ENCODE data around the gene ZNF226.
"Not testable (repeated sequence)": the region's sequence is repeated elsewhere in the genome, so short reads cannot be mapped to it uniquely, and the experiment has no call there.

Gene ZNF226

DNA sequence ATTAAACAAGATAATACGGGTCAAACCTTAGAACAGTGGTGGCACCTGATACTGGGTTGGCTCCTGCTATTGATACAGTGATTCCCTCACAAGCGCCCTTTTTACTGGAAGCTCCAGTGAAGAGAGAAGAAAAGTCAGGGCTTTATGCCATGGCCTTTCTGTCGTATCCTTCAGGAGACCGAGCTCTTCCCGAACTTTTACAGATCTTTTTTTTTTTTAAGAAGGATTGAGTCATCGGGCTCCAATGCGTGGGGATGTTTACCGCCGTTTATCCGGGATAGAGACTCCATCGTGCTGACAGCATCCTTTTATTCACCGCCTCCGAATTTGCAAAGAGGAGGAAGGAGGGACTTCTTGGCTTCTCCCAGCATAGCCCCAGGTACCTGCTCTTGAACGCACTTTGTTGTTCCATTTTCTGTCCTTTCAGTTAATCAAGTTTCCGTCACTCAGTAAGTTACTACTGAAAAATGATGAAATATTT lies 48.0 kb downstream of the ZNF226 start:
- no peak for DNase-seq

DNA sequence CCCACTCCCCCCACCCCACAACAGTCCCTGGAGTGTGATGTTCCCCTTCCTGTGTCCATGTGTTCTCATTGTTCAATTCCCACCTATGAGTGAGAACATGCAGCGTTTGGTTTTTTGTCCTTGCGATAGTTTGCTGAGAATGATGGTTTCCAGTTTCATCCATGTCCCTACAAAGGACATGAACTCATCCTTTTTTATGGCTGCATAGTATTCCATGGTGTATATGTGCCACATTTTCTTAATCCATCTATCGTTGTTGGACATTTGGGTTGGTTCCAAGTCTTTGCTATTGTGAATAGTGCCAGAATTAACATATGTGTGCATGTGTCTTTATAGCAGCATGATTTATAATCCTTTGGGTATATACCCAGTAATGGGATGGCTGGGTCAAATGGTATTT lies 55.0 kb downstream of the ZNF226 start:
- DNase-seq = not testable (repeated sequence)

- not testable (repeated sequence) for DNase-seq
These were observed 55.9 kb downstream of the ZNF226 start for GRCh38 chr19:44220761-44221160.

DNA sequence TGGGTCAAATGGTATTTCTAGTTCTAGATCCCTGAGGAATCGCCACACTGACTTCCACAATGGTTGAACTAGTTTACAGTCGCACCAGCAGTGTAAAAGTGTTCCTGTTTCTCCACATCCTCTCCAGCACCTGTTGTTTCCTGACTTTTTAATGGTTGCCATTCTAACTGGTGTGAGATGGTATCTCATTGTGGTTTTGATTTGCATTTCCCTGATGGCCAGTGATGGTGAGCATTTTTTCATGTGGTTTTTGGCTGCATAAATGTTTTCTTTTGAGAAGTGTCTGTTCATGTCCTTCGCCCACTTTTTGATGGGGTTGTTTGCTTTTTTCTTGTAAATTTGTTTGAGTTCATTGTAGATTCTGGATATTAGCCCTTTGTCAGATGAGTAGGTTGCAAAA lies 56.4 kb downstream of the ZNF226 start:
- not testable (repeated sequence) for DNase-seq
